HG03135 (cell line): ENCODE results near the gene HMX2.
A peak's percentile ranks its signal among the peaks of the same experiment; 100 is the strongest.
"Not testable (repeated sequence)": the region's sequence is repeated elsewhere in the genome, so short reads cannot be mapped to it uniquely, and the experiment has no call there.

Source experiments
- ATAC-seq: cut with Tn5 transposase; IDR thresholded peaks from one replicate; pipeline ENCODE4 v1.9.1; 2021; ENCODE audit warnings: mild to moderate bottlenecking, moderate library complexity; ENCODE audit not compliant: unreplicated experiment

Gene HMX2

DNA sequence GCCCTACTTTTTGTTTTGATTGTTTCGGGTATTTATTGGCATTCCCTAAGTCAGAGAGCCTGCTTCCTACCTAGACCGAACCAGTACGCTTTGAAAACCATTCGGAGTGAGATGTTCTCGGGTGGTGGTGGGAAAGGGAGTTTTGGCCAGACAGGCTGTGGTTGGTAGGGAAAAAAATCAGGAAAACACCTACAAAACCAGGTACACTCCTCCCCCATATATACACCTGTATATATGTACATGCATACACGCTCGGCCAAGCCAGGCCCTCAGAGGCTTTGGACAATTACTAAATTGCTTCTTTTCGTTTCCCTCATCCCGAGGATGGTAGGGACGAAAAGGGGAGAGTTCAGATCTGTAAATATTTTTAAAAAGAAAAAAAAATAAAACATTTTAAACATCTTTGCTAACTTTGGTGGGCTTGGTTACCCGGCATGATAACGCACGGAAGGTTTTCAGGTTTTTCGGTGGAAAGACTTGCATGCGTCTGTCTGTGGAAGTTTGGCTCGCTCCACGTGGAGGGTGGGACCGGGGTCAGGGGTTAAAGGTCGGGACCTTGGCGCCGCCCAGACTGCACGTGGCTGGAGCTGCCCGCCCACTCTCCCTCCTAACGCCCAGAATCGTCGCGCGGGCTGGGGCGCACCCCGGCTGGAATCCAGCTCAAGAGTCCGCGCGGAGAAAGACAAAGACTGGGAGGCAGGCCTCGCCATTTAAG, 2.5 kb downstream of the HMX2 start:
- ATAC-seq = no peak

DNA sequence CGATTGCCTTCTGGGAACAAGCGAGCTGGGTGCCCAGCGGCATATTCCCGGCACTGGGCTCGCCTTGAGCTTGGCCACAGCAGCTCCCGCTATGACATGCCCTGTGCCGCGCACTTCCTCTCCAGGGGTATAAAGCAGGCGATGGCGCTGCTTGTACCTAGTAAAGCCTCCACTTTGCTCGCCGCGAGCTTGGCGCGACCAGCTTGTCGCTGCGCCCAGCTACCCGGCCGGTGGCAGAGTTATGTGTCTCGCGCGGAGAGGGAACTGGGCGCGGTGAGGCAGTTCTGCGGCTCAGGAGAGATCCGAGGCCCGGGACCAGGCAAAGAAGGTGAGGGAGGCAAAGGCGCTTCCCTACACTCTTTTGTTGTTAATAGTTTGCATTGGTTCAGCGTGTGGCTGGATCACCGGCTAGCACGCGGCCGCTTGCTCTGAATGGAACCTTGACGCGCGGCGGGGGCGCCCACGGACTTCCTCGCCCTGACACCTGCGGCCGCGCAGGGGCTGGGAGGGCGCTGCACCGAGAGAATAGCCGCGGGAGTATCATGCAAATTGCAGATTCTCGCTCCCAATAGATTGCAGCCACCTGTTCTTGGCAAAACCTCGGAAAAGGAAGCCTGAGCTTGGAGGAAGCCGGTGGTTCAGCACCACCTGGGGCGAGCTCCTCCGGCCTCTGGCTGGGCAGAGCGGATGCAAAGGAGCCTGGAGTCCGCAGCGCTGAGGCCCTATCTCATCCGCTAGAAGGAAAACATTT, 3.2 kb downstream of the HMX2 start:
- no peak for ATAC-seq

GRCh38 chr10:123151737-123152135, 3.8 kb downstream of the HMX2 start:
- no peak for ATAC-seq

DNA sequence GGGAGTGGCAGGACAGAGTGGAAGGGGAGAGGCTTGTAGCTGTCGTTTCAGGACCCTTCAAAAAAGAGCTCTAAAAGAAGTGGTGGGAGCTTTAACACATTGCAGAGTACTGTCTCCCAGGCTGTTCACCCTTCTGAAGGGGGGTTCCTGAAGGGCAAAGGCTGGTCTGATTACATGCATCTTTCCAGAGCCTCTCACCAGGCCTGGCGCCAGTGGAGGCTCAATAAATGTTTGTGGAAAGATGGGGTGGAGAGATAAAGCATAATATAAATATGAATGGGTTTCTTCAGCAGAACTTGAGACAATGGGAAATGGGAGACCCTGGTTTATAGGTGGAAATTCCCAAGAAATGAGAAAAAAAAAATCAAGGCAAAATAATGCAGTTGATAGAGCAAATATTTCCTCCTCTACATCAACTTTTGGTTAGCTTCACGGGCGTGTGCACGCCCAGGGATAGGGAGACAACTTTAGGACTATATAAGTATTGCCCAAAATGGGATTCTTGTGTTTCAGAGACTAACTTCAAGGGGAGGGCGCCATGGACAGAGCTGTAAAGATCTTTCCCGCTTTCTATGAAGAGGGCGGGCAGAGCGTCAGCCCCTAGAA, 5.7 kb downstream of the HMX2 start:
- no peak for ATAC-seq

GRCh38 chr10:123154092-123154710, 6.3 kb downstream of the HMX2 start, which contains the start of gene BUB3:
BUB3 (plus strand) TSS chr10:123154402; CDS start chr10:123154918, 516 bp downstream.
- ATAC-seq = peak; percentile 95

GRCh38 chr10:123154711-123155505, 7.0 kb downstream of the HMX2 start:
- peak; percentile 49 for ATAC-seq

GRCh38 chr10:123156078-123156477, 8.1 kb downstream of the HMX2 start:
- ATAC-seq = no peak

GRCh38 chr10:123157210-123157609, 9.3 kb downstream of the HMX2 start:
- no peak for ATAC-seq

GRCh38 chr10:123158682-123159081, 10.7 kb downstream of the HMX2 start:
- no peak for ATAC-seq

DNA sequence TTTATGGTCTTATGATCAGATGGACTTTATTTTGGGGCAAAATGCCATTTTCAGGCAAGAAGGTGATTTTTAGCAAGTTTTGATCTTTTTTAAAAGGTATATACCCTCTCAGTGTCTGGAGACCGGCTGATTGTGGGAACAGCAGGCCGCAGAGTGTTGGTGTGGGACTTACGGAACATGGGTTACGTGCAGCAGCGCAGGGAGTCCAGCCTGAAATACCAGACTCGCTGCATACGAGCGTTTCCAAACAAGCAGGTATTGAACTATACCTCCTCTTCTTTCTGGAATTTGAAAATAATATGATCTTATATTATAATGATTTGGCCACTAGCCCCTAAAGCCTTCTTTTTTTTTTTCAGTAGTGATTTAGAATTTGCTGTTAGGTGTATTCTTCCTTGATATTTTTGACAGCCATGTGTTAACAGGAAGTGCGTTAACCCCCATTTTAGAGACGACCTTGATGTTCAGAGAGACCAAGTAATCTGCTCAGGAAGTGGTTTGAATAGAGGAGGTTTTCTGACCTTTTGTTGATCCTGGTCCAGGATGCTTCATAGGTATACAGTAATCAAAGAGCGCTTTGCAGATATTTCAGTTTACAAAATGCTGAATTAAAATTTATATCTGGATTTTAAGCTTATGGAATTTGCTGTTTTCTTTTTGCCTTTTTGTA, 12.5 kb downstream of the HMX2 start:
- no peak for ATAC-seq

DNA sequence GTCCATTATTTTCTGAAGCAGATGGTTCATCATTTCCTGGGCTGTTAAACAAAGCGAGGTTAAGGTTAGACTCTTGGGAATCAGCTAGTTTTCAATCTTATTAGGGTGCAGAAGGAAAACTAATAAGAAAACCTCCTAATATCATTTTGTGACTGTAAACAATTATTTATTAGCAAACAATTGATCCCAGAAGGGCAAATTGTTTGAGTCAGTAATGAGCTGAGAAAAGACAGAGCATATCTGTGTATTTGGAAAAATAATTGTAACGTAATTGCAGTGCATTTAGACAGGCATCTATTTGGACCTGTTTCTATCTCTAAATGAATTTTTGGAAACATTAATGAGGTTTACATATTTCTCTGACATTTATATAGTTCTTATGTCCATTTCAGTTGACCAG, 16.4 kb downstream of the HMX2 start:
- no peak for ATAC-seq

- ATAC-seq = no peak
Observed at GRCh38 chr10:123165445-123166072, 17.6 kb downstream of the HMX2 start.

GRCh38 chr10:123166618-123167017, 18.7 kb downstream of the HMX2 start:
- ATAC-seq = no peak

DNA sequence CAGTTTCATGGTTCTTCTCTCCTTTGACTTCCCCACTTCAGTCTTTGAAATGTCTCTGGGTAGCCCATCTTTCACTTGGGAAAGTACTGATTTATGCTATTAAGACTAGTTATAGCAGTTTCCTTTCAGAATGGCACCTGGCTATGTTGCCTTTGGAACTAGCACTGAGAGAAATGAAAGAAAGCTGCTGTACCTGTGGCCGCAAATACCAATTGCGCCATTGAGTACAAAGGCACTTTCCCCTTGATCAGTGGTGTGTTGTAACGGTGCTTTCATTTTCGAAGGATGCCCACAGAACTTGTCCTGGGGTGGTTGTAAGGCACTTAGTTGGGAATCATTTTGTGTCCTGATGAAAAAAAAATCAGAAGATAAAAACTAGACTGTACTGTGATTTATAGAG, 23.0 kb downstream of the HMX2 start:
- ATAC-seq = no peak

DNA sequence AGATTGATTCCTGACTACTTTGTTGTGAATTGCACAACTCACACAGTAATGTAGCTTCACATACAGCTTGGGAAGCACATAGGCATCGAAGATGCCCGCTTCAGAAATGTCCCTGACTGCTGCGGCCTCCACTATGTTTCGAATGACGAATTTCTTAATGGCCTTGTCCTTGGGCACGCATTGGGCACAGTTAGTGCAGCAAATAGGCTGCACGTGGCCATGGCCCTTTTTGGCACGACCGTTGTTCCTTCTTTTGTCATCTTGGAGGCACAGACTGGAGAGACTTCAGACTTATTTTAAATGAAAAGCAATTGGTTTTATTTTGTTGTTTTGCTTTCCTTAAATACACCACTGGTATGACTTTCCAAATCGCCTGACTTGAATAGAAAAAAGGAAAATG, 23.7 kb downstream of the HMX2 start:
- ATAC-seq = not testable (repeated sequence)

GRCh38 chr10:123175389-123176387, 27.8 kb downstream of the HMX2 start:
- ATAC-seq = no peak

DNA sequence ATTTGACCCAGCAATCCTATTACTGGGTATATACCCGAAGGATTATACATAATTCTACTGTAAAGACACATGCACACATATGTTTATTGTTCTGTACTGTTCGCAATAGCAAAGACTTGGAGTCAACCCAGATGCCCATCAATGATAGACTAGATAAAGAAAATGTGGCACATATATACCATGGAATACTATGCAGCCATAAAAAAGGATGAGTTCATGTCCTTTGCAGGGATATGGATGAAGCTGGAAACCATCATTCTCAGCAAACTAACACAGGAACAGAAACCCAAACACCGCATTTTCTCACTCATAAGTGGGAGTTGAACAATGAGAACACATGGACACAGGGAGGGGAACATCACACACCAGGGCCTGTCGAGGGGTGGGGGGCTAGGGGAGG, 30.5 kb downstream of the HMX2 start:
- not testable (repeated sequence) for ATAC-seq
